Smooth muscle cell of bladder (primary cell): Measurements from ENCODE around the gene TLE1. TPM values are rescaled to one million over a fixed set of nuclear protein-coding genes. Genes with fewer than 3 reads are reported as not detected.

Source experiments
- total RNA-seq: library from RNA; depleted of rRNA; stranded (reverse); fragments of >200 nt; gene quantifications from 2 replicates; pipeline ENCODE4 v1.2.3, GENCODE V29; 2014

TLE1 gene
- total RNA-seq, result 32.9 and 38.8 TPM in 2 replicates

DNA sequence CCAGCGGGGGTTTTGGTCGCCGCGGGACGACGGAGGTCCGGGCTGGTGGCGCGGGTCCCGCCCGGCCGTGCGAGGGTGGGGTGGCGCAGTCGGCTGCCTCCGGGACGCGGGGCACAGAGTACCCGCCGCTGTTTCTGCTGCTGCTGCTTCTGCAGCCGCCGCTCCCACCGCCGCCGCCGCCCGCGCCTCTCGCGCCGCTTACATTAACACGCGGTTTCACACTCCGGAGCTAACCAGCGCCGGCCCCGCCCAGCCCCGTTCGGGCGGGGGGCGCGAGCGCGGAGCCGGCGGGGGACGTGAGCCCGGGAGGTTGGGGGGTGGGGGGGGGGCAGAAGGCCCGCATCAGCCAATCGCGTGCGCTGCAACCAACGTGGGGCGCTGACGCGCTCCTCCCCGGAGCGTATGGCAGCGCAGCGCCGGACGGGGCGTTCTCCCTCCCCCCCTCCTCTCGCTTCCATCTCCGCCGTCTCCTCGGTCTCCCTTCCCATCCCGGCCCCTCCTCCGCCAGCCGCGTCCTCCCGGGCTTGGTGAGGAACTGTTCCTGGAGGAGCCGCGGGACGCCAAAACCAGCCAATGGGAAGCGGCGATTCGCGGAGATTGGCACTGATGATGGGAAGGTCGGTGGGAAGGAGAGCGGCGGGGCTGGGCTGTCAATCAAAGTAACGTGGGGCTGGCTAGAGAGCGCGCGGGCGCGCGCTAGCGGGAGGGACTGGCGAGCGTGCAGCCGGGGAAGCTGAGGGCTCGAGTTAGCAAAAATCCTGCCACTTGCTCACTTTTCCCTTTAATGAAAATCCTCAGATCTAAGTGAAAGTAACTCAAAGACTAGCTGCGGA is at the start of gene TLE1:
TLE1 (minus strand) TSS at position 205 of the 833 bp plus-strand sequence. CDS start 1,307 bp downstream, outside the sequence.

Other genes with a start within 250 kb of the TLE1 start
- gene SPATA31D4, start 238.9 kb upstream of the TLE1 start, total RNA-seq, result not detected in 2 replicates